ENCODE measurements around the gene REEP5.

DNA sequence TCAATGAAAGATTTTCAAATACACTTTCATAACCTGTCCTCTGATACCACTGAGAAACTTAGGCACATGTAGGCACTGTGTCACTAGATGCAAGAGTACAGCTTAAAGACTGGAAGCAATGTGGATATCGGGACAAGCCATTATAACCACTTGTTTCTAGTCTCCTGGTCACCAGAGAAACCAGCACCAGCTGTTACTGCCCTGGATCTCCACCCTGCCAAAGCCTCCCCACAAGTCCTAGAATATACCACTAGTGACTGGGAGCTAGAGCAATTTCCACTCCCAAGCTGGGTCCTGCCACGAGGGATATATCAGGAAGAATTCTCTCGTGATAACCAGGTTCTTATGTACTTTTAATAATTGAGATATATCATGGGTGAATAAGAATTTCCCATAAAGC is 19.5 kb downstream of the REEP5 start:
- TF ChIP-seq POLR2A (IDR thresholded peaks at IDR 0.05) = no peak
- no peak for TF ChIP-seq CTCF (IDR thresholded peaks at IDR 0.05)
